Caco-2 (cell line): Measurements from ENCODE around the gene ERGIC1. TPM values are rescaled to one million over a fixed set of nuclear protein-coding genes. Genes with fewer than 3 reads are reported as not detected.

Experiments used
- BruUV-seq: library from RNA; stranded (reverse); fragments of 400-500 nt; replicated peaks from 2 replicates; lab custom pipeline; 2021; lab: Mats Ljungman, UMichigan
- CTCF ChIA-PET: fragments of 300-600 bp; sonication (Branson Sonifier 250); formaldehyde crosslinking; loops from one replicate; lab custom pipeline; 2022; ENCODE audit warnings: antibody characterized with exemption; lab: Charles Lee
- POLR2A ChIA-PET: fragments of 300-600 bp; sonication (Branson Sonifier 250); formaldehyde crosslinking; loops from one replicate; lab custom pipeline; 2022; ENCODE audit warnings: antibody characterized with exemption; lab: Charles Lee
- DNase-seq, 2 experiments: peaks; one replicate each; pipeline versions ENCODE4 v3.0.0 to v3.0.0-alpha.2; 2020 to 2022
- H3K27me3 ChIP-seq: replicated peaks from 2 replicates; pipeline ENCODE4 v1.6.0; 2011; ENCODE audit warnings: low read length; ENCODE audit not compliant: control insufficient read depth, insufficient read depth
- H3K36me3 ChIP-seq: 2 replicates; pipeline ENCODE4 v1.5.1; 2011; ENCODE audit warnings: low read length; ENCODE audit not compliant: control insufficient read depth, insufficient read depth
- H3K4me1 ChIP-seq: fragments of 250-450 bp; sonication (Bioruptor Pico); 2 replicates; pipeline ENCODE4 v1.5.1; 2020; ENCODE audit warnings: mild to moderate bottlenecking
- H3K4me3 ChIP-seq: 2 replicates; pipeline ENCODE4 v1.5.1; 2011; ENCODE audit warnings: low read depth, mild to moderate bottlenecking, control low read depth, low read length
- H3K9me3 ChIP-seq: fragments of 250-450 bp; sonication (Bioruptor Pico); 2 replicates; pipeline ENCODE4 v1.5.1; 2020; ENCODE audit warnings: mild to moderate bottlenecking, moderate library complexity
- H3K27ac Mint-ChIP-seq: one replicate; pipeline ENCODE4 v1.8.0; 2022; ENCODE audit warnings: mixed read lengths; ENCODE audit not compliant: unreplicated experiment
- H3K27me3 Mint-ChIP-seq: one replicate; pipeline ENCODE4 v1.8.0; 2022; ENCODE audit warnings: mixed read lengths; ENCODE audit not compliant: insufficient read depth, unreplicated experiment
- H3K36me3 Mint-ChIP-seq: one replicate; pipeline ENCODE4 v1.8.0; 2022; ENCODE audit warnings: mild to moderate bottlenecking, mixed read lengths; ENCODE audit not compliant: insufficient read depth, unreplicated experiment
- H3K4me1 Mint-ChIP-seq: one replicate; pipeline ENCODE4 v1.8.0; 2022; ENCODE audit warnings: low read depth, mixed read lengths; ENCODE audit not compliant: unreplicated experiment
- H3K4me3 Mint-ChIP-seq: one replicate; pipeline ENCODE4 v1.8.0; 2022; ENCODE audit warnings: mild to moderate bottlenecking, moderate library complexity, mixed read lengths; ENCODE audit not compliant: unreplicated experiment
- H3K9me3 Mint-ChIP-seq: one replicate; pipeline ENCODE4 v1.8.0; 2022; ENCODE audit warnings: mixed read lengths; ENCODE audit not compliant: unreplicated experiment
- CTCF ChIP-seq, 2 experiments: fragments of 200-600 bp in 1 of 2; IDR thresholded peaks; 1 replicate in 1 of 2; 2 replicates in 1 of 2; pipeline versions ENCODE4 v1.5.1 to v1.8.0; 2011 to 2022; ENCODE audit warnings: antibody characterized with exemption in 1 of 2, control low read depth in 1 of 2, inconsistent platforms in 1 of 2, low read depth in 1 of 2, low read length in 1 of 2, mild to moderate bottlenecking in 1 of 2, moderate library complexity in 1 of 2; ENCODE audit not compliant: insufficient read depth in 1 of 2, severe bottlenecking in 1 of 2, unreplicated experiment in 1 of 2
- intact Hi-C: fragments of 100-400 bp; cut with micrococcal nuclease; formaldehyde crosslinking; loops from one replicate; pipeline ENCODE4 v1.10.0; 2022; ENCODE audit not compliant: unreplicated experiment
- total RNA-seq: library from RNA; stranded (reverse); gene quantifications from 2 replicates; pipeline ENCODE4 v1.2.3, GENCODE V29; 2022

Gene ERGIC1
- total RNA-seq, 1 experiment from 2014 or later: 161 TPM

GRCh38 chr5:172943906-172944305, 109.9 kb downstream of the ERGIC1 start:
- TF ChIP-seq CTCF (IDR thresholded peaks at IDR 0.05; ENCODE audit: insufficient read depth in 1 of 2, low read depth in 1 of 2, low read length in 1 of 2, severe bottlenecking in 1 of 2, unreplicated experiment in 1 of 2): no peak
- Mint-ChIP-seq H3K27ac (no peak overlapping the region), H3K36me3 (peaks cover 49% of the 10 kb centered on the region), H3K9me3 (no peaks in the 10 kb centered on the region), H3K4me1 (no peaks in the 10 kb centered on the region), H3K4me3 (no peak overlapping the region), H3K27me3 (no peaks in the 10 kb centered on the region)
- peaks cover 2% of the 10 kb centered on the region for H3K36me3 ChIP-seq
- H3K27me3 ChIP-seq: no peaks in the 10 kb centered on the region
- no peaks in the 10 kb centered on the region for H3K4me1 ChIP-seq
- no TSS peak for BruUV-seq
- DNase-seq: no peak
- intact Hi-C loops: no loop called here
- no peak overlapping the region for H3K4me3 ChIP-seq
- CTCF ChIA-PET: no interaction called here
- no peaks in the 10 kb centered on the region for H3K9me3 ChIP-seq
- POLR2A ChIA-PET: no interaction called here

- TF ChIP-seq CTCF (IDR thresholded peaks at IDR 0.05; ENCODE audit: insufficient read depth in 1 of 2, low read depth in 1 of 2, low read length in 1 of 2, severe bottlenecking in 1 of 2, unreplicated experiment in 1 of 2): no peak
- no TSS peak for BruUV-seq
- peaks cover 2% of the 10 kb centered on the region for H3K36me3 ChIP-seq
- ChIA-PET POLR2A (no interaction called here), CTCF (no interaction called here)
- no peaks in the 10 kb centered on the region for H3K27me3 Mint-ChIP-seq
- H3K4me3 ChIP-seq: no peak overlapping the region
- no peaks in the 10 kb centered on the region for H3K27me3 ChIP-seq
- no peaks in the 10 kb centered on the region for H3K9me3 ChIP-seq
- no peaks in the 10 kb centered on the region for H3K4me1 ChIP-seq
- DNase-seq: no peak
- no peak overlapping the region for H3K4me3 Mint-ChIP-seq
- H3K9me3 Mint-ChIP-seq: no peaks in the 10 kb centered on the region
- no peaks in the 10 kb centered on the region for H3K4me1 Mint-ChIP-seq
- H3K36me3 Mint-ChIP-seq: peaks cover 44% of the 10 kb centered on the region
- H3K27ac Mint-ChIP-seq: no peak overlapping the region
- intact Hi-C loops: no loop called here
Measured at GRCh38 chr5:172944741-172945140, 110.7 kb downstream of the ERGIC1 start.

GRCh38 chr5:172945151-172945550, 111.1 kb downstream of the ERGIC1 start:
- no peak overlapping the region for H3K27ac Mint-ChIP-seq

More at GRCh38 chr5:172945151-172945550, 111.1 kb downstream of the ERGIC1 start:
- Mint-ChIP-seq H3K36me3 (peaks cover 43% of the 10 kb centered on the region), H3K4me3 (no peak overlapping the region), H3K9me3 (no peaks in the 10 kb centered on the region), H3K27me3 (no peaks in the 10 kb centered on the region), H3K4me1 (no peaks in the 10 kb centered on the region)
- TF ChIP-seq CTCF (IDR thresholded peaks at IDR 0.05; ENCODE audit: insufficient read depth in 1 of 2, low read depth in 1 of 2, low read length in 1 of 2, severe bottlenecking in 1 of 2, unreplicated experiment in 1 of 2): no peak
- DNase-seq: no peak
- Histone ChIP-seq H3K4me3 (no peak overlapping the region), H3K9me3 (no peaks in the 10 kb centered on the region), H3K4me1 (no peaks in the 10 kb centered on the region), H3K36me3 (peaks cover 2% of the 10 kb centered on the region), H3K27me3 (no peaks in the 10 kb centered on the region)
- no TSS peak for BruUV-seq
- CTCF ChIA-PET: no interaction called here
- POLR2A ChIA-PET: no interaction called here
- intact Hi-C loops: no loop called here
